Ramos (cell line): Measurements from ENCODE around the gene MICAL2.

Experiments used
- in situ Hi-C: fragments of 300-500 bp; cut with MboI; formaldehyde crosslinking; loops from one replicate; pipeline ENCODE4 v1.14.3; 2022; ENCODE audit warnings: low sequenced_read_pairs; ENCODE audit not compliant: unreplicated experiment

MICAL2 gene

GRCh38 chr11:12076840-12077534, 33.4 kb upstream of the MICAL2 start:
- in situ Hi-C loops = no loop called here

GRCh38 chr11:12077535-12078280, 32.7 kb upstream of the MICAL2 start:
- in situ Hi-C loops = no loop called here

- in situ Hi-C loops = no loop called here
These were observed 30.4 kb upstream of the MICAL2 start for GRCh38 chr11:12079726-12080556.

- in situ Hi-C loops = no loop called here
These were observed 27.0 kb upstream of the MICAL2 start for GRCh38 chr11:12083380-12083779.

- in situ Hi-C loops = no loop called here
These were observed 26.1 kb upstream of the MICAL2 start for GRCh38 chr11:12084256-12084655.

- in situ Hi-C loops = no loop called here
These were observed 24.8 kb upstream of the MICAL2 start for GRCh38 chr11:12085371-12086251.

GRCh38 chr11:12086271-12087074, 23.9 kb upstream of the MICAL2 start:
- in situ Hi-C loops = no loop called here

- in situ Hi-C loops = no loop called here
These were observed 23.1 kb upstream of the MICAL2 start for GRCh38 chr11:12087075-12088004.

GRCh38 chr11:12088047-12088481, 22.3 kb upstream of the MICAL2 start:
- in situ Hi-C loops = no loop called here

- in situ Hi-C loops = no loop called here
These were observed 21.9 kb upstream of the MICAL2 start for GRCh38 chr11:12088531-12088930.

- in situ Hi-C loops = no loop called here
These were observed 21.3 kb upstream of the MICAL2 start for GRCh38 chr11:12089041-12089440.

GRCh38 chr11:12089473-12089872, 20.9 kb upstream of the MICAL2 start:
- in situ Hi-C loops = no loop called here

GRCh38 chr11:12090061-12090591, 20.3 kb upstream of the MICAL2 start:
- in situ Hi-C loops = no loop called here

GRCh38 chr11:12090761-12091258, 19.6 kb upstream of the MICAL2 start:
- in situ Hi-C loops = no loop called here

- in situ Hi-C loops = no loop called here
These were observed 18.3 kb upstream of the MICAL2 start for GRCh38 chr11:12091956-12092558.

- in situ Hi-C loops = no loop called here
These were observed 17.7 kb upstream of the MICAL2 start for GRCh38 chr11:12092714-12093113.
